ENCODE measurements around the gene MRPL42. TPM values are rescaled to one million over a fixed set of nuclear protein-coding genes. Genes with fewer than 3 reads are reported as not detected.

Gene MRPL42
- total RNA-seq, 2 donors from 2014 or later, result 91.1 to 131 TPM

GRCh38 chr12:93541578-93542225, 74.4 kb downstream of the MRPL42 start:
- Histone ChIP-seq H3K36me3 (ENCODE audit: control insufficient read depth, insufficient read depth, low read length) (peaks cover 10% of the 10 kb centered on the region), H3K9ac (ENCODE audit: extremely low read depth, low read length, poor library complexity, severe bottlenecking) (no peak overlapping the region), H3K27ac (ENCODE audit: low read depth, low read length) (no peak overlapping the region), H3K9me3 (ENCODE audit: control insufficient read depth, low read length) (no peaks in the 10 kb centered on the region), H3K27me3 (ENCODE audit: control insufficient read depth, insufficient read depth, low read length, poor library complexity, severe bottlenecking) (no peaks in the 10 kb centered on the region), H3K4me1 (ENCODE audit: control insufficient read depth, insufficient read depth, low read length) (no peaks in the 10 kb centered on the region), H3K4me3 (ENCODE audit: low read length) (peak overlapping the region; percentile 7)
- TF ChIP-seq CTCF (conservative IDR thresholded peaks at IDR 0.05), result no peak
- Mint-ChIP-seq H3K9me3 (no peaks in the 10 kb centered on the region), H3K27me3 (ENCODE audit: insufficient read depth) (no peaks in the 10 kb centered on the region), H3K4me3 (peak overlapping the region; percentile 24), H3K36me3 (ENCODE audit: low read depth) (peaks cover 21% of the 10 kb centered on the region), H3K27ac (peak overlapping the region; percentile 91), H3K4me1 (peaks cover 13% of the 10 kb centered on the region)
- 50 to 55% methylated on average over 4 of the region's 4 CpGs for WGBS, 2 experiments (ENCODE audit: insufficient coverage in 1 of 2, insufficient read length in 1 of 2)
- no peak for DNase-seq

DNA sequence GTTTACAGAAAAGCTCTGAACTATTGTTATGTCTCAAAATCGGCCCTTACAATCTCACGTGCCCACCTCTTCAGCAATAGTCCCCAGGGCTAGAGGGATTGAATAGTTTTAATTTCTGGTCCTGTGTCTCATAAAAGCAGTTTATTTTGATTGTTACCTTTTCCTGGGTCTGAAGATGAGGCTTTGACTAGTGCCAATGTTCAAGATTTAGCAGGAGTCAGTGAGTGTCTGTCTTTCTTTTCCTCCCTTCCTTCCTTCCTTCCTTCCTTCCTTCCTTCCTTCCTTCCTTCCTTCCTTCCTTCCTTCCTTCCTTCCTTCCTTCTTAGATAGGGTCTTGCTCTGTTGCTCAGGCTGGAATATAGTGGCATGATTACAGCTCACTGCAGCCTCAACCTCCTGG, 80.5 kb downstream of the MRPL42 start:
- H3K27ac Mint-ChIP-seq, result no peak overlapping the region
- H3K9me3 Mint-ChIP-seq, result no peaks in the 10 kb centered on the region
- H3K36me3 ChIP-seq (ENCODE audit: control insufficient read depth, insufficient read depth, low read length), result peaks cover 10% of the 10 kb centered on the region
- no peak overlapping the region for H3K4me3 Mint-ChIP-seq
- H3K27me3 ChIP-seq (ENCODE audit: control insufficient read depth, insufficient read depth, low read length, poor library complexity, severe bottlenecking), result no peaks in the 10 kb centered on the region
- DNase-seq, result no peak
- H3K9ac ChIP-seq (ENCODE audit: extremely low read depth, low read length, poor library complexity, severe bottlenecking), result no peak overlapping the region
- TF ChIP-seq CTCF (conservative IDR thresholded peaks at IDR 0.05), result no peak
- H3K27me3 Mint-ChIP-seq (ENCODE audit: insufficient read depth), result no peaks in the 10 kb centered on the region
- no peaks in the 10 kb centered on the region for H3K9me3 ChIP-seq (ENCODE audit: control insufficient read depth, low read length)
- no peaks in the 10 kb centered on the region for H3K4me1 Mint-ChIP-seq
- H3K36me3 Mint-ChIP-seq (ENCODE audit: low read depth), result peaks cover 31% of the 10 kb centered on the region
- H3K27ac ChIP-seq (ENCODE audit: low read depth, low read length), result no peak overlapping the region
- no peaks in the 10 kb centered on the region for H3K4me1 ChIP-seq (ENCODE audit: control insufficient read depth, insufficient read depth, low read length)
- WGBS, 2 experiments (ENCODE audit: insufficient coverage in 1 of 2, insufficient read length in 1 of 2), result 92% methylated on average over 2 of the region's 2 CpGs; no CpG with 5 or more reads in 1 of the 2 experiments
- no peak overlapping the region for H3K4me3 ChIP-seq (ENCODE audit: low read length)

GRCh38 chr12:93549174-93549573, 81.9 kb downstream of the MRPL42 start:
- Mint-ChIP-seq H3K27me3 (ENCODE audit: insufficient read depth) (no peaks in the 10 kb centered on the region), H3K4me3 (no peak overlapping the region), H3K4me1 (no peaks in the 10 kb centered on the region), H3K9me3 (no peaks in the 10 kb centered on the region), H3K36me3 (ENCODE audit: low read depth) (peaks cover 33% of the 10 kb centered on the region), H3K27ac (peak overlapping the region; percentile 26)
- no peak overlapping the region for H3K9ac ChIP-seq (ENCODE audit: extremely low read depth, low read length, poor library complexity, severe bottlenecking)
- no peaks in the 10 kb centered on the region for H3K4me1 ChIP-seq (ENCODE audit: control insufficient read depth, insufficient read depth, low read length)
- H3K27ac ChIP-seq (ENCODE audit: low read depth, low read length), result no peak overlapping the region
- no peak overlapping the region for H3K4me3 ChIP-seq (ENCODE audit: low read length)
- H3K36me3 ChIP-seq (ENCODE audit: control insufficient read depth, insufficient read depth, low read length), result peaks cover 9% of the 10 kb centered on the region
- DNase-seq, result peak; percentile 34
- no peak for TF ChIP-seq CTCF (conservative IDR thresholded peaks at IDR 0.05)
- WGBS, 2 experiments (ENCODE audit: insufficient coverage in 1 of 2, insufficient read length in 1 of 2), result 77 to 85% methylated on average over 6 of the region's 6 CpGs
- no peaks in the 10 kb centered on the region for H3K27me3 ChIP-seq (ENCODE audit: control insufficient read depth, insufficient read depth, low read length, poor library complexity, severe bottlenecking)
- no peaks in the 10 kb centered on the region for H3K9me3 ChIP-seq (ENCODE audit: control insufficient read depth, low read length)
